Panc1 (cell line): ENCODE data around the gene TMEM259.

Experiments
- REST ChIP-seq, 2 experiments: IDR thresholded peaks; 2 replicates each; pipeline ENCODE4 v1.6.1; 2011 to 2012; ENCODE audit warnings: low read depth in 2 of 2, control low read depth in 1 of 2, low read length in 1 of 2, mild to moderate bottlenecking in 1 of 2, moderate library complexity in 1 of 2; ENCODE audit not compliant: insufficient read depth in 1 of 2
- TCF7L2 ChIP-seq: IDR thresholded peaks from 2 replicates; pipeline ENCODE4 v1.6.1; 2011; ENCODE audit warnings: mild to moderate bottlenecking, low read depth, low read length, inconsistent platforms
- TF ChIP-seq, protein P1 (sequence below): fragments of 450-650 bp; IDR thresholded peaks from 2 replicates; pipeline ENCODE4 v1.5.1; 2017; ENCODE audit warnings: mild to moderate bottlenecking

- TF ChIP-seq, protein P1, sequence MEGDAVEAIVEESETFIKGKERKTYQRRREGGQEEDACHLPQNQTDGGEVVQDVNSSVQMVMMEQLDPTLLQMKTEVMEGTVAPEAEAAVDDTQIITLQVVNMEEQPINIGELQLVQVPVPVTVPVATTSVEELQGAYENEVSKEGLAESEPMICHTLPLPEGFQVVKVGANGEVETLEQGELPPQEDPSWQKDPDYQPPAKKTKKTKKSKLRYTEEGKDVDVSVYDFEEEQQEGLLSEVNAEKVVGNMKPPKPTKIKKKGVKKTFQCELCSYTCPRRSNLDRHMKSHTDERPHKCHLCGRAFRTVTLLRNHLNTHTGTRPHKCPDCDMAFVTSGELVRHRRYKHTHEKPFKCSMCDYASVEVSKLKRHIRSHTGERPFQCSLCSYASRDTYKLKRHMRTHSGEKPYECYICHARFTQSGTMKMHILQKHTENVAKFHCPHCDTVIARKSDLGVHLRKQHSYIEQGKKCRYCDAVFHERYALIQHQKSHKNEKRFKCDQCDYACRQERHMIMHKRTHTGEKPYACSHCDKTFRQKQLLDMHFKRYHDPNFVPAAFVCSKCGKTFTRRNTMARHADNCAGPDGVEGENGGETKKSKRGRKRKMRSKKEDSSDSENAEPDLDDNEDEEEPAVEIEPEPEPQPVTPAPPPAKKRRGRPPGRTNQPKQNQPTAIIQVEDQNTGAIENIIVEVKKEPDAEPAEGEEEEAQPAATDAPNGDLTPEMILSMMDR: no peak
- TF ChIP-seq TCF7L2: no peak
- TF ChIP-seq REST (IDR thresholded peaks at IDR 0.05; ENCODE audit: insufficient read depth in 1 of 2, low read depth in 2 of 2, low read length in 1 of 2): no peak
These were observed 24.3 kb upstream of the TMEM259 start for GRCh38 chr19:1045247-1045603.
